GM18508 (cell line): ENCODE data around the gene STK38L.
A peak's percentile ranks its signal among the peaks of the same experiment; 100 is the strongest.

Experiments used
- ATAC-seq: cut with Tn5 transposase; IDR thresholded peaks from one replicate; pipeline ENCODE4 v1.9.1; 2021; ENCODE audit warnings: moderate number of reproducible peaks; ENCODE audit not compliant: insufficient read depth, unreplicated experiment

Gene STK38L

DNA sequence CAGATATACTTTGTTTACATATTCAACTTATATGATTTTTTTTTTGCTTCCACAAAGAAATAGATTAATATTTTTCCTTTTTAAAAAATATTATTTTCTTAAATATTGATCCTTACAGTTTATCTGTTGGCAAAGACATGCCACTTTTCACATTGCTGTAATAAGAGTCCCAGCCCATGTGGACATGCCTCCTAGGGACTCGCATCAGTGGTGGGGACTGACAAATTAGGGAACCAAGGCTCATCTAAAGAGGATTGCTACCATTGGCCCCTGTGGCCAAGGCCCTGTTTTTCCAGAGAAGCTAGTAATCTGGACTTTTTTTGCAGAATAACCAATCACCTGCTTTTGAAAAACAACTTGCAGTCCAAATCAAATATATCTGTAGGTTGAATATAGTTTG, 60.8 kb downstream of the STK38L start:
- no peak for ATAC-seq

DNA sequence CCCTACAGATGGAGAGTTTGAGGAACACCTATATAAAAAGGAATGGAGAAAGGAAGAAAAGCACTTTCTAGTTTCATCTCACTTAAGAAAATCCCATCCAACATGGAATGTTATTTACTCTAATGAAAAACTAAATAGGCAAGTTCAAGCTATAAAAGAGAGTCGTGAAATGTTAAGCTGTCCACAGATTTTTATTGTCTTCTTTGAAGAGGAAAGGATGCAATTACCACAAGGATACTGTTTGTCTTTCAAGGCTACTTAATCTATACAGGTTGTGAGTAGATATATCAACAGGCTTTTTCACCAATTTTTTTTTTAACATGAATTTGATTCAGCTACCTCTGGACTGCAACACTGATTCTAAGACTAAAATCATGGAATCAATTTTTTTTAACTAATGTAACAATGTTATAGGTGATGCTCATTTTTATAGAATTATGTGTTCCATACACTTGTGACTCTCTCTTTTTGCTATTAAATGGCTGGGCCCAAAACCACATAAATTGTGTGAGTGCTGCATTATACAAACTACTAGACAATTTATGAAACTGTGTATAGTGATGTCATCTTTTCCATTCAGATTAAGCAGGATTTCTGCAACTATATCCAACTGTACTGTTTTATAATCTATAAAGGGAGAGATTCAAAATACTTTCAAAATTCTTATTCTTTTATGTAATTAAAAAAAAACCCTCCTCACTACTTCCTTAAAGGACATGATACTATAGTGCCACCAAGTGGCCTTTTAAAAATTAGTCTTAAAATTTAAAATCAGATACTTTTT, 61.8 kb downstream of the STK38L start:
- ATAC-seq: no peak

DNA sequence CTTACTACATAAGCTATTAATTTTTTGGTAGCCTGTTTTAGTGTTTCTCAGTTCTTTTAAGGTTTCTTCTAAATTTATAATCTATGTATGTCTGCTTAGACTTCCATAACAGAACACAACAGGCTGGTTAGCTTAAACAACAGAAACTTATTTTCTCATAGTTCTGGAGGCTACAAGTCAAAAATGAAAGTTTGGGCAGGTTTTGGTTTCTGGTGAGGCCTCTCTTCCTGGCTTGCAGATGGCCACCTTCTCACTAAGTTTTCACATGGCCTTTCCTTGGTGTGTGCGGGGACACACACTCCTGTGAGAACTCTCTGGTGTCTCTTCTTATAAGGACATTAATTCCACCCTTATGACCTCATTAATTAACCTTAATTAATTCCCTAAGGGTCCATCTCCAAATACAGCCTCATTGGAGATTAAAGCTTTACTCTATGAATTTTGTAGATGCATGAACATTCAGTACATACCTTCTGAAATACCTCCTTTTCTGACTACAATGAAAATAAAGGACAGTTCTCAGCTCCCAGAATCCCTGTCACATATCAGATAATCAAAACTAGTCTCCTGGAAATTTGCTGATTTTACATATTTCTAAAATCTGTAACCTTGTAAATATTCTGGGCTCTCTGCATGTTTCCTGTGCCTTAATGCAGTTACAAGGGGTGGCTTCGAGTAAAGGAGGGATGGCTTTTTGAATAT, 65.4 kb downstream of the STK38L start:
- ATAC-seq: no peak

- no peak for ATAC-seq
Measured at GRCh38 chr12:27309995-27310315, 65.9 kb downstream of the STK38L start.

DNA sequence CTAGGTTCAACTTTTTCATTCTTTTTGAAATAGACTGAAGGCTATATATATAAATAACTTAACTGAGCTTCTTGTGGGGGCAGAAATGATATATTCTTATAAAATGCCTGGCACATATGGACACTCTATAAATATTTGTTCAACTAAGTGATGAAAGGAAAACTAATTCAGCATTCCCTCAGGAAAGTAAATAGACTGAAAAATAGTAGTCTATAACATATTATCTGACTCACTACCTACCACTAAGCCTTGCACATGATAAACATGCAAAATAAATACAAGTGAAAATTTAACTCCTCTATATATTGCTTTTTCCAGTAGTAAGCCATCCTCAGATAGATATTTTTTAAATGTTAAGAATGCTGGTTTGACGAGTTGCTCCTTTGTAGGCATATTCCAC, 72.9 kb downstream of the STK38L start:
- no peak for ATAC-seq

DNA sequence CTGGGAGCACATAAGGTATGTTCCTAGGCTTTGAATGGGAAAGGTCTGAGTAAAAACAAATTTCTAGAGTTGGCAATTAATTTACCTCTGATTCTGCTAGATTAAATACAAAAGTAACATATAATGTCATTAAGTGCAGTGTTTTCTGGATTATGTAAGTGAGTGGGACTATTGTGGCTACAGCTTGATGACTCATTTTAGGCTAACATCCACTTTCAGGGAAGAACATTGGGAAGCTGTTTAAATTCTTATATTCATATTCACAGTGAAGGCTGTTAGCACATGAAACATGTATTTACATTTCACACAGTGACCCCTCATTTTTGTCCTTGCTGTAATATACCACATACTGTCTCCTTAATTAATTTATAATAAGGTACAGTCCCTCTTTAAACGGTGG, 75.3 kb downstream of the STK38L start:
- ATAC-seq: no peak

DNA sequence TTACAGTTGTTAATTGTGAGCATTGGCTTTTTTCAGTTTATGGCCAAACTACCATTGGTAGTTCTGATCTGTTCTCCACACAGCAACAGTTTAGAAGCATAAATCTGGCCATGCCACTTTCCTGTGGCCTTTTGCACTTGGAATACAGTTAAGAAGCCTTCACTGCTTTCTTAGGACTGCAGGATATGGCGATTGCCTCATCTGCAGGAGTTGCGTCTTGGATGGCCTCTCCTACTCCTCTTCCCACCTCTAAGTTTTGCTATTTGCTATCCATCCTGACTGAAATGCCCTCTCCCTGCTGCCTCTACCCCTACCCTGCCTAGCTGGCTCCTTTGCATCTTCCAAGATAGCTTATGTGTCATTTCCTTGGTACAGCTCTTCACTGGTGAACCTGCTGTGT, 75.8 kb downstream of the STK38L start:
- ATAC-seq: no peak

DNA sequence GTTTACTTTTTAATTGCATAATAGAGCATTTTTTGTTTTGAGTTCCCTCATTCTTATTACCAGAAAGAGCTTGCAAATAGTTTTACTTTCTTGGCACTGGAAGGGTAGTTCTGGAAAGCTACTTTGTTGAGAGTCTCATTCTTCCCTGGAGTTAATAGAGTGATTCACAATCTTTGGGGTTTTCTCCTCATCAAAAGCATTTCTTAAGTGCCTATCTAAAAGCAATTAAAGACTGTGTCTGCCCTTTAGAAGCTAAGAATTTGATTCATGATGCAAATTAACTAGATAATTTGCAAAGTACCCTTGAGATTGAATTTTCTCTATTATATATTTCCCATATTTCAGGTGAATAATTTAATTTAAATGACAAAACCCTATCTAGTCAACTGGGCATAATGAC, 80.4 kb downstream of the STK38L start:
- ATAC-seq: no peak

GRCh38 chr12:27330846-27331245, 86.8 kb downstream of the STK38L start:
- no peak for ATAC-seq

GRCh38 chr12:27331291-27331926, 87.3 kb downstream of the STK38L start:
- ATAC-seq: peak; percentile 40

GRCh38 chr12:27331927-27332324, 87.8 kb downstream of the STK38L start:
- ATAC-seq: no peak

GRCh38 chr12:27332407-27332713, 88.3 kb downstream of the STK38L start:
- no peak for ATAC-seq

GRCh38 chr12:27332714-27333402, 88.8 kb downstream of the STK38L start, which contains the start of gene BMAL2:
Gene BMAL2, plus strand, starts transcription at chr12:27332836. Its CDS starts 237 bp downstream, at chr12:27333073.
- ATAC-seq: no peak

DNA sequence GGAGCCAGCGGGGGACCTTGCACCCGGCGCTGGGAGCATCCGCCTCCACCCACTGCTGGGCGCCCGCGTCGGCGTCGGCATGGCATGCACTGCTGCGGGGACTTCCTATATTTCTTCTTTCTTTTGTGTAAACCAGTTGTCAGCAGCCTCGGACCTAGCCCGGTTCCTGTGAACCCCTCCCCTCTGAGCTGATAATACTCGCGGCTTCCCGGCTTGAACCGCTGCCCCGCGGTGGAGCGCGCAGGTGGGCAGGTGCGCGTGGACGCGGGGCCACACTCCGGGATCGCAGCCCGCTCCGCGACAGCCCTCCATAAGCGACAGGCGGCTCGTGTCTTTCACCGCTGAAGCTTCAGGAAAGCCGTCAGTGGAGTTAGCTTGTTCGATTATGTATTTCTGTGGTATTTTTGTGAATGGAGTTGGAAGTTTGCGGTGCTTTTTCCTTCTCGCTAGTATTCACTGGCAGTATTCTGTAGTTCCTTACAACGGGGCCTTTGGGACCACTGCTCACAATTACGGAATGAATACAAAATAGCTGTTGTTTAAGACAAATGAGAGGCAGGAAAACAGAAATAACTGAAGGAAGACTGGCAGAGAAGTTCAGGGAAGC, 89.4 kb downstream of the STK38L start:
- ATAC-seq: no peak

DNA sequence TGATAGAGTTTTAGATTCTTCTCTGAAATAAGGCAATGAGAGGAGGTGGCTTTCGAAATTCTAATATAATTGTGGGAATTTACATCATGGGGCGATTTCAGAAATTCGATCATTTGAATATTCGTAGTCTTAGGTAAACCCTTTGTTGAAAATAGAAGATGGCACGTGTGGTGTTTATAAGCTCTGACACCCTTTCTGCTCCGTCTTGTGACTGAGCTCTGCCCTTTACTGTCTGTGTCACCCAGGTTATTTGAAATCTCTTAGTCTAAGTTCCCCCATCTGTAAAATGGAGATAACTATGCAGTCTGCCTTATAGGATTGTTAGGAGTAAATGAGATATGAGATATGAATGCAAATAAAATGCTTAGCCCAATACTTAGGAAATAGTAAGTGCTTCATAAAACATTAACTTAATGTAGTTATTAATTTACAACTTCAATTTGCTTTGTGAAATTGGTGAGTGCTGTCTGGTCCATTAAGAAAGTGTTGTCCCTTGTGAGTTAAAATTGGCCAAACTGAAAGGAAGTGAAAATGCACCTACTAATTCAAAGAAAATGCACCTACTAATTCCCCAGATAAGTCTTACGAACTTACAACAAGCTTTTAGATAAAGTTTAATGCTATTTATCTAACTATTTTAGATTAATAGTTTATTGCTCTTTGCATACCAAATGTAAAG, 90.1 kb downstream of the STK38L start:
- ATAC-seq: no peak

DNA sequence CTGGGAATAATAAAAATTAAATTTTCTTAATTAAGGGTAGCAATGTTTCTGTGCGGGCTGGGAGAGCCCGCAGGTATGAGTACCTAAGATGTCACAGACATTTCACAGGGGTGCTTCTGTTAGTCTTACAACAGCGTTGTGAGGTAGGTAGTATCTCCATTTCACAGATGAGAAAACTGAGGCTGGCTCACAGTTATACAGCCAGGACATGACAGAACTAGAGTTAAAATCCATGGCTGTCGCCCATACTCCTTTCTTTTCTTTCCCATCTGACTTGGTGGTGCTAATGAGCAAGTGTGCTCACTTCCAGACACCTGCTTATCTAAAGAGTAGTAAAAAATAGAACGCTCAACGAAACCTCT, 90.6 kb downstream of the STK38L start:
- ATAC-seq: no peak

GRCh38 chr12:27335364-27336281, 91.5 kb downstream of the STK38L start:
- ATAC-seq: no peak

GRCh38 chr12:27336282-27336653, 92.2 kb downstream of the STK38L start:
- no peak for ATAC-seq

- ATAC-seq: no peak
Measured at GRCh38 chr12:27337376-27337775, 93.3 kb downstream of the STK38L start.
